ENCODE results near the gene HS3ST4. TPM values are rescaled to one million over a fixed set of nuclear protein-coding genes. Genes with fewer than 3 reads are reported as not detected.

The HS3ST4 gene
- not detected in 5 replicates for total RNA-seq (2022; extraction: Qiagen RNA extraction; ENCODE audit: low read depth)

DNA sequence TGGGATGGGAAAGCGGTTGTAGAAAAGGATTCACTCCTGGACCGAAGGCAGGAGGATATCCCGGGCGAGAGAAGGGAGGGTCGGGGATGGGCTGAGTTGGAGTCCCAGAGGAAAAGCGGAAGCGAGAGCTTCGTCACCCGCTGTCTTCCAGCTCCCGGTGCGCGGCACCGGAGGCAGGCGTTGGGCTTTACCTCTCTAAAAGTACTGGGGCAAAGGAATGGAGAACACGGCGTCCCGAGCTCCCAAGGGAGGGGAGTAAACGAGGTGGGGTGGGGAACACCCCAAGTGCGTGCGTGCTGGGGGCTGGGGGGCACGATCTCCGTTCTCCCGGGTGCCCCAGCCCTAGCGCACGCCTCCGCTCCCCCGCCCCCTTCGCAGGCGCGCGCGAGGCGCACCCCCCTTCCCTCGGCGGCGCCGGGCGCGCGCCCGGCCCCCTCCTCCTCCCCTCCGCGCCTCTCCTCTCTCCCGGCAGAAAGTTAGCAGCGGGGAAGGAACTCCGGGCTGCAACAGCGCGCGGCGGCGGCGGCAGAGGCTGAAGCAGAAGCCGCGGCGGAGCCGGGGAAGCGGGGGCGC is at the start of gene HS3ST4:
TSS of gene HS3ST4 (plus strand) at position 441 of the 573 bp plus-strand sequence.

Measured in A549 treated with DMSO at 1 μM for 4 hours (cell line).